GM12878 (cell line): ENCODE measurements around the gene SRP14. TPM values are rescaled to one million over a fixed set of nuclear protein-coding genes. Genes with fewer than 3 reads are reported as not detected.

Source experiments
- BCL11A ChIP-seq: IDR thresholded peaks from 2 replicates; pipeline ENCODE4 v1.6.1; 2011; ENCODE audit warnings: low read depth, low read length
- BCL3 ChIP-seq: IDR thresholded peaks from 2 replicates; pipeline ENCODE4 v1.6.1; 2011; ENCODE audit warnings: borderline replicate concordance, low read depth, mild to moderate bottlenecking, moderate library complexity, low read length; ENCODE audit not compliant: insufficient read depth, poor library complexity, severe bottlenecking
- CEBPZ ChIP-seq: fragments of 150-350 bp; IDR thresholded peaks from 2 replicates; pipeline ENCODE4 v1.6.1; 2016; ENCODE audit warnings: low read depth, low read length
- CUX1 ChIP-seq: IDR thresholded peaks from 2 replicates; pipeline ENCODE4 v1.6.1; 2012; ENCODE audit warnings: improper control_type of control experiment, low read depth, low read length; ENCODE audit not compliant: insufficient replicate concordance
- GATAD2B ChIP-seq: fragments of 450-650 bp; conservative IDR thresholded peaks from 2 replicates; pipeline ENCODE4 v1.6.1; 2017; ENCODE audit warnings: low read depth, mild to moderate bottlenecking, moderate library complexity
- HDGF ChIP-seq: fragments of 450-650 bp; IDR thresholded peaks from 2 replicates; pipeline ENCODE4 v1.6.1; 2016; ENCODE audit warnings: antibody characterized with exemption
- NBN ChIP-seq: fragments of 450-650 bp; IDR thresholded peaks from 2 replicates; pipeline ENCODE4 v1.6.1; 2016
- NR2F1 ChIP-seq: fragments of 450-650 bp; conservative IDR thresholded peaks from 2 replicates; pipeline ENCODE4 v1.6.1; 2017; ENCODE audit warnings: mild to moderate bottlenecking
- PML ChIP-seq: IDR thresholded peaks from 2 replicates; pipeline ENCODE4 v1.6.1; 2012; ENCODE audit warnings: low read length, inconsistent platforms
- POLR2AphosphoS5 ChIP-seq: IDR thresholded peaks from 2 replicates; pipeline ENCODE4 v1.6.1; 2011; ENCODE audit warnings: mild to moderate bottlenecking, low read length, inconsistent platforms
- SMAD5 ChIP-seq: IDR thresholded peaks from 2 replicates; pipeline ENCODE4 v1.6.1; 2016; ENCODE audit warnings: antibody characterized with exemption, low read depth
- SUPT20H ChIP-seq: IDR thresholded peaks from 2 replicates; pipeline ENCODE4 v1.6.1; 2011; ENCODE audit warnings: low read depth, mild to moderate bottlenecking, low read length, moderate library complexity, borderline replicate concordance; ENCODE audit not compliant: control insufficient read depth
- ZNF687 ChIP-seq: fragments of 450-650 bp; IDR thresholded peaks from 2 replicates; pipeline ENCODE4 v1.6.1; 2017; ENCODE audit warnings: mild to moderate bottlenecking, moderate library complexity
- polyA plus RNA-seq, 11 experiments: library from polyadenylated mRNA; depleted of rRNA in 4 of 11; unstranded in 6 of 11; stranded (reverse) in 5 of 11; fragments of >200 nt; fragmentation: Nextera tagmentation in 4 of 11; fragmentation: Illumina TruSeq in 1 of 11; extraction: Ambion mirVana in 4 of 11; extraction: Trizol in 1 of 11; gene quantifications; 1 replicate in 1 of 11; 2 replicates in 10 of 11; pipeline versions ENCODE4 v1.2.1 to v1.2.3, GENCODE V29; 2011 to 2016; ENCODE audit warnings: inconsistent platforms in 2 of 11, missing spikeins in 2 of 11, low read depth in 1 of 11
- total RNA-seq, 4 experiments: library from RNA; depleted of rRNA in 3 of 4; stranded (reverse); fragments of >200 nt in 3 of 4; fragmentation: Illumina TruSeq in 1 of 4; extraction: Trizol in 1 of 4; gene quantifications; 2 replicates each; pipeline versions ENCODE4 v1.2.1 to v1.2.3, GENCODE V29; 2013 to 2021
- TF ChIP-seq, protein P1 (sequence below): IDR thresholded peaks from 2 replicates; pipeline ENCODE4 v1.6.1; 2012; ENCODE audit warnings: low read depth, low read length, improper control_type of control experiment

The SRP14 gene
- total and polyA plus RNA-seq, 10 of the 15 experiments (the other 5 are each of a cell fraction or from before 2014, with no cell fraction given): 141 to 1,182 (median 493) TPM

GRCh38 chr15:40047415-40048210 is 8.6 kb upstream of the SRP14 start (continued):
- TF ChIP-seq CUX1 (no peak), SMAD5 (no peak), GATAD2B (peak; percentile 65), CEBPZ (no peak), BCL11A (peak; percentile 75), ZNF687 (peak; percentile 97), NBN (peak; percentile 73; the same call in 1 of the 2 replicates), PML (no peak), NR2F1 (peak; percentile 71; the same call in 1 of the 2 replicates), SUPT20H (no peak), BCL3 (peak; percentile 50), POLR2AphosphoS5 (no peak; the same call in 1 of the 2 replicates), HDGF (0 out of 2 replicates have a peak, but pooled peaks have one; percentile 43)
- TF ChIP-seq, protein P1, sequence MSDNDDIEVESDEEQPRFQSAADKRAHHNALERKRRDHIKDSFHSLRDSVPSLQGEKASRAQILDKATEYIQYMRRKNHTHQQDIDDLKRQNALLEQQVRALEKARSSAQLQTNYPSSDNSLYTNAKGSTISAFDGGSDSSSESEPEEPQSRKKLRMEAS: no peak
